Thoracic aorta (tissue), 2 donors: Measurements from ENCODE around the gene ANKRD61. TPM values are rescaled to one million over a fixed set of nuclear protein-coding genes. Genes with fewer than 3 reads are reported as not detected.
"Not testable (repeated sequence)": the region's sequence is repeated elsewhere in the genome, so short reads cannot be mapped to it uniquely, and the experiment has no call there.

Source experiments
- ATAC-seq: fragments of 150-250 bp; one replicate; pipeline ENCODE4 v1.8.0; 2017; ENCODE audit warnings: low read depth; ENCODE audit not compliant: insufficient number of reproducible peaks, low FRiP score
- DNase-seq: peaks from one replicate; pipeline ENCODE4 v3.0.0-alpha.2; 2020; ENCODE audit warnings: low spot score
- H3K27ac ChIP-seq, 2 donors: fragments of 200-600 bp; sonication (generic); 1 replicate in 1 of 2; 2 replicates in 1 of 2; pipeline ENCODE4 v1.5.1; 2016; ENCODE audit warnings: mild to moderate bottlenecking in 2 of 2, moderate library complexity in 2 of 2
- H3K27me3 ChIP-seq: fragments of 200-600 bp; sonication (generic); replicated peaks from 2 replicates; pipeline ENCODE4 v1.6.0; 2016; ENCODE audit warnings: mild to moderate bottlenecking; ENCODE audit not compliant: insufficient read depth
- H3K36me3 ChIP-seq: fragments of 200-600 bp; sonication (generic); one replicate; pipeline ENCODE4 v1.5.1; 2016
- H3K4me1 ChIP-seq, 2 donors: fragments of 200-600 bp; sonication (generic); 1 replicate in 1 of 2; 2 replicates in 1 of 2; pipeline versions ENCODE4 v1.5.1 to v1.6.0; 2016; ENCODE audit warnings: low read depth in 2 of 2, mild to moderate bottlenecking in 1 of 2; ENCODE audit not compliant: control insufficient read depth in 1 of 2
- H3K4me3 ChIP-seq: fragments of 200-600 bp; sonication (generic); 2 replicates; pipeline ENCODE4 v1.5.1; 2016; ENCODE audit warnings: mild to moderate bottlenecking
- H3K9me3 ChIP-seq: fragments of 200-600 bp; sonication (generic); 2 replicates; pipeline ENCODE4 v1.5.1; 2016
- total RNA-seq, 2 donors: library from RNA; depleted of rRNA; stranded (reverse); fragments of >200 nt; gene quantifications; one replicate each; pipeline versions ENCODE4 v1.1.0 to v1.2.3, GENCODE V29; 2016
- TF ChIP-seq, protein P1 (sequence below): fragments of 200-600 bp; sonication (generic); IDR thresholded peaks from one replicate; pipeline ENCODE4 v1.5.1; 2019; ENCODE audit warnings: antibody characterized with exemption

Gene ANKRD61
- total RNA-seq, 2 donors from 2014 or later = not detected

DNA sequence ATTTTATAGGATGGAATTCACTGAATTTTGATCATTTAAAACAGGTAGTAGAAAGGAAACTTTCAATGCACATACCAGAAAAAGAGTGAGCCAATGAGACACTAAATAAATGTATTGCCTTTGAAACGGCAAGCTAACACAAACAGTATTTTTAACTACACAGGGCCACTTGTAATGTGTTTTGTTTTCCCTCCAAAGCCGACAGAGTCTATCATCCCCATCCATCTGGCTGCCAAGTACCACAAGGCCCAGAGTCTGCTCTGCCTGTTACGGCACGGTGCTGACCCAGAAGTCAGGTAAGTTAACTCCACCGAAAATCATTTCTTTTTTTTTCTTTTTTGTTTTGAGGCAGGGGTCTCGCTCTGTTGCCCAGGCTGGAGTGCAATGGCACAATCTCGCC lies 1.5 kb downstream of the ANKRD61 start:
- Histone ChIP-seq H3K4me1 (no peaks in the 10 kb centered on the region), H3K27ac (no peak overlapping the region), H3K36me3 (peaks cover 40% of the 10 kb centered on the region), H3K9me3 (no peaks in the 10 kb centered on the region), H3K4me3 (no peak overlapping the region), H3K27me3 (no peaks in the 10 kb centered on the region)
- no peak for ATAC-seq
- no peak for DNase-seq
- TF ChIP-seq, protein P1, sequence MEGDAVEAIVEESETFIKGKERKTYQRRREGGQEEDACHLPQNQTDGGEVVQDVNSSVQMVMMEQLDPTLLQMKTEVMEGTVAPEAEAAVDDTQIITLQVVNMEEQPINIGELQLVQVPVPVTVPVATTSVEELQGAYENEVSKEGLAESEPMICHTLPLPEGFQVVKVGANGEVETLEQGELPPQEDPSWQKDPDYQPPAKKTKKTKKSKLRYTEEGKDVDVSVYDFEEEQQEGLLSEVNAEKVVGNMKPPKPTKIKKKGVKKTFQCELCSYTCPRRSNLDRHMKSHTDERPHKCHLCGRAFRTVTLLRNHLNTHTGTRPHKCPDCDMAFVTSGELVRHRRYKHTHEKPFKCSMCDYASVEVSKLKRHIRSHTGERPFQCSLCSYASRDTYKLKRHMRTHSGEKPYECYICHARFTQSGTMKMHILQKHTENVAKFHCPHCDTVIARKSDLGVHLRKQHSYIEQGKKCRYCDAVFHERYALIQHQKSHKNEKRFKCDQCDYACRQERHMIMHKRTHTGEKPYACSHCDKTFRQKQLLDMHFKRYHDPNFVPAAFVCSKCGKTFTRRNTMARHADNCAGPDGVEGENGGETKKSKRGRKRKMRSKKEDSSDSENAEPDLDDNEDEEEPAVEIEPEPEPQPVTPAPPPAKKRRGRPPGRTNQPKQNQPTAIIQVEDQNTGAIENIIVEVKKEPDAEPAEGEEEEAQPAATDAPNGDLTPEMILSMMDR = no peak

DNA sequence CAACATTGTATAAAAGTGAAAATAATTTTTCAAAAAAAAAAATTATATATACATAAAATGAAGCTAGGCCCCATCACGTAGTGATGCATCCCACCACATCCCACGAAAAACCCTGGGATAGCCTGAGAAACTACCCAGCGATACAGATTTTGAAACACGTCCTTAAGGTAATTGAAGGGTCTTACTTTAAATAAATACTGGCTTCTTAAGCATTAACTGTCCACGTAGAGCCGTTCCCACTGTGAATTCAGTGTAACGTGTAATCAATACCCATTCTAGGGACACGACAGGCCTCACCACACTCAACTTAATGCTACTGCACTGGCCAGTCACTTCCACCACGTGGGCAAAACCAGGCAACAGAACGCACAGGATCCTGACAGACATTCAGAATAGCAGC lies 4.0 kb downstream of the ANKRD61 start:
- no peak overlapping the region for H3K4me3 ChIP-seq
- H3K36me3 ChIP-seq = peaks cover 39% of the 10 kb centered on the region
- no peaks in the 10 kb centered on the region for H3K4me1 ChIP-seq
- H3K9me3 ChIP-seq = no peaks in the 10 kb centered on the region
- DNase-seq (no peak), ATAC-seq (no peak)
- H3K27me3 ChIP-seq = no peaks in the 10 kb centered on the region
- TF ChIP-seq, protein P1 = no peak
- H3K27ac ChIP-seq = no peak overlapping the region

DNA sequence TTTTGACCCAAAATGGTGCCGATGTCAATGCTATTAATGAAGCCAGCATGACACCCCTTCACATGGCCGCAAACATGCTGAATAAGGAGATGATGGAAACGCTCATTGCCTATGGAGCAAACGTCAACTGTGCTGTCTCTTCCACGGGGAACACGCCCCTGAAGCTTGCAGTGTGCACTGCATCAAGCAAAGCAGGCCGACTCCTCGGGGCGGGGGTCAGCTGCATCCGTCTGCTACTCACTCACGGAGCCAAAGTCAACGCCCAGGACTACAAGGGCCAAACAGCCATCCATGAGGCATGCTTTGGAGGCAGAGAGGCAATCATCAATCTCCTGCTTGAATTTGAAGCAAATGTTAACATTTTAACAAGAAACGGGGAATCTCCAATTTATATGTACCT lies 4.5 kb downstream of the ANKRD61 start:
- TF ChIP-seq, protein P1 = no peak
- H3K4me3 ChIP-seq = no peak overlapping the region
- H3K36me3 ChIP-seq = peaks cover 44% of the 10 kb centered on the region
- H3K4me1 ChIP-seq = no peaks in the 10 kb centered on the region
- ATAC-seq (no peak), DNase-seq (no peak)
- no peaks in the 10 kb centered on the region for H3K27me3 ChIP-seq
- no peaks in the 10 kb centered on the region for H3K9me3 ChIP-seq
- no peak overlapping the region for H3K27ac ChIP-seq

DNA sequence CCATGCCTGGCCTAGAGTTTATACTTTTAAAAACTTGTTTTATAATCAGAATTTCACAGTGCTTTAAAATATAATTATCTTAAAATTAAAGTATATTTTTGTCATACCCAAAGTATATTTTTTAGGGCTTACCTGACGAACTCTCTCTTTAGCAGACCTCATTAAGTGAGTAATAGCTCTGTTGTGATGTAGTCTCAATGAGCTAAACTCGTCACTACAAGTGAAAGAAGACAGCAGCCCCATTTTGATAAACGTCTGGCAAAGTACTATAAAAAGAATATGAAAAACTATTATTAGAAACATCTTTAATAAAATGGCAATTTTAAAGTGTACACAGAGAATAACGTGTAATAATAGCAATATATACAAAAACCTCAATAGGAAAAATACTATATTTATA lies 18.6 kb downstream of the ANKRD61 start:
- no peaks in the 10 kb centered on the region for H3K9me3 ChIP-seq
- DNase-seq (no peak), ATAC-seq (no peak)
- no peaks in the 10 kb centered on the region for H3K4me1 ChIP-seq
- H3K36me3 ChIP-seq = peaks cover 40% of the 10 kb centered on the region
- TF ChIP-seq, protein P1 = no peak
- H3K27me3 ChIP-seq = no peaks in the 10 kb centered on the region
- H3K4me3 ChIP-seq = no peak overlapping the region
- H3K27ac ChIP-seq = no peak overlapping the region

DNA sequence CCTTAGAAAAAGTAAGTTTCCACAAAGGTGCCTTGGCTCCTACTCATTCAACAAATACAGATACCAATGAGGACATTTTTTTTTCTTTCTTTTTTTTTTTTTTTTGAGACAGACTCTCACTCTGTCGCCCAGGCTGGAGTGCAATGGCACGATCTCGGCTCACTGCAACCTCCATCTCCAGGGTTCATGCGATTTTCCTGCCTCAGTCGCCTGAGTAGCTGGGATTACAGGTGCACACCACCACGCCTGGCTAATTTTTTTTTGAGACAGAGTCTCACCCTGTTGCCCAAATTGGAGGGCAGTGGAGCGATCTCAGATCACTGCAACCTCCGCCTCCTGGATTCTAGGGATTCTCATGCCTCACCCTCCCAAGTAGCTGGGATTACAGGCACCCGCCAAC lies 20.0 kb downstream of the ANKRD61 start:
- H3K4me1 ChIP-seq = not testable (repeated sequence)

DNA sequence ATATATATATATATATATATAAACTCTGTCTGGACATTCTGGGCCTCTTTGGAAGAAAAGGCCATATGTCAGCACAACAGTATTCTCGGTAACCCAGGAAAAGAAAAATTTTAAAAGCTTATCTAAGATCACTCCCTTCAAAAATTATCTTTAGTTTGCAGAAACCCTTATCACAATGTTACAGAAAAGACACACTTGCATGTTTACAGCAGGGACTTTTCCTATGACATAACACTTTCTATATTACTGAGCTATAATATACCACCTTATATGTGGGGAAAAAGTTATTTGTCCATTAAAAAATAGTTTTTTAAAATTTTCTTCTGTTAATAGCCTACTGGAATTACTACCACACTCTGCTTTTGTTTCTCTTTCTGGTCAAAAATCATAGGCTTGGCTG lies 25.4 kb downstream of the ANKRD61 start:
- H3K4me1 ChIP-seq = peaks cover 14 to 24% of the 10 kb centered on the region in 2 donors
- no peak overlapping the region for H3K4me3 ChIP-seq
- H3K27me3 ChIP-seq = no peaks in the 10 kb centered on the region
- H3K36me3 ChIP-seq = peaks cover 14% of the 10 kb centered on the region
- TF ChIP-seq, protein P1 = no peak
- no peak overlapping the region for H3K27ac ChIP-seq
- DNase-seq (no peak), ATAC-seq (no peak)
- no peaks in the 10 kb centered on the region for H3K9me3 ChIP-seq

More for the DNA sequence above, 20.0 kb downstream of the ANKRD61 start:
- H3K4me3 ChIP-seq, H3K27ac ChIP-seq, ATAC-seq, H3K27me3 ChIP-seq, H3K9me3 ChIP-seq, DNase-seq: not testable (repeated sequence)
- H3K36me3 ChIP-seq = peaks cover 35% of the 10 kb centered on the region
